AG09319 (cell line): ENCODE measurements around the gene DSTN.
A peak's percentile ranks its signal among the peaks of the same experiment; 100 is the strongest.

Experiments
- DNase-seq: peaks from one replicate; pipeline ENCODE4 v3.0.0-alpha.2; 2010; ENCODE audit warnings: low read depth; ENCODE audit errors: extremely low read depth
- TF ChIP-seq, protein P1 (sequence below): IDR thresholded peaks from 2 replicates; pipeline ENCODE4 v1.5.1; 2011; ENCODE audit warnings: low read depth, mild to moderate bottlenecking, inconsistent platforms, low read length, moderate library complexity

Gene DSTN

DNA sequence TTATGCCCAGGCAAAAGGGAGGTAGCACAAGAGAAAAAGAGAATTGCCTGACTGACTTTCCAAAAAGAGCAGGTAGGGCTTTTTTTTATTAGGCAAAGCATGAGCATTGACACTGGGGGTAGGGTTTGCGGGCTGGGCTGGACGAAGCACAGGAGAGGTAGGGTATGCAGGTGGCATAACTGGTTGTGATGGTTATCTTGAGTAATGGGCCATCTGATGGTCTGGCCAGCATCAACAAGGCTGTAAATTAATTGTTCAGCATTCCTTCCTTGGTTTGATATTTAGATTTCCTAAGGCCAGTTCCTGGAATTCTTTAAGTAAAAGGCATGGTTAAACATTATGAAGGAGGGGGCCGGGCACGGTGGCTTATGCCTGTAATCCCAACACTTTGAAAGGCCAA lies 24.7 kb upstream of the DSTN start:
- DNase-seq: no peak
- TF ChIP-seq, protein P1, sequence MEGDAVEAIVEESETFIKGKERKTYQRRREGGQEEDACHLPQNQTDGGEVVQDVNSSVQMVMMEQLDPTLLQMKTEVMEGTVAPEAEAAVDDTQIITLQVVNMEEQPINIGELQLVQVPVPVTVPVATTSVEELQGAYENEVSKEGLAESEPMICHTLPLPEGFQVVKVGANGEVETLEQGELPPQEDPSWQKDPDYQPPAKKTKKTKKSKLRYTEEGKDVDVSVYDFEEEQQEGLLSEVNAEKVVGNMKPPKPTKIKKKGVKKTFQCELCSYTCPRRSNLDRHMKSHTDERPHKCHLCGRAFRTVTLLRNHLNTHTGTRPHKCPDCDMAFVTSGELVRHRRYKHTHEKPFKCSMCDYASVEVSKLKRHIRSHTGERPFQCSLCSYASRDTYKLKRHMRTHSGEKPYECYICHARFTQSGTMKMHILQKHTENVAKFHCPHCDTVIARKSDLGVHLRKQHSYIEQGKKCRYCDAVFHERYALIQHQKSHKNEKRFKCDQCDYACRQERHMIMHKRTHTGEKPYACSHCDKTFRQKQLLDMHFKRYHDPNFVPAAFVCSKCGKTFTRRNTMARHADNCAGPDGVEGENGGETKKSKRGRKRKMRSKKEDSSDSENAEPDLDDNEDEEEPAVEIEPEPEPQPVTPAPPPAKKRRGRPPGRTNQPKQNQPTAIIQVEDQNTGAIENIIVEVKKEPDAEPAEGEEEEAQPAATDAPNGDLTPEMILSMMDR: no peak

DNA sequence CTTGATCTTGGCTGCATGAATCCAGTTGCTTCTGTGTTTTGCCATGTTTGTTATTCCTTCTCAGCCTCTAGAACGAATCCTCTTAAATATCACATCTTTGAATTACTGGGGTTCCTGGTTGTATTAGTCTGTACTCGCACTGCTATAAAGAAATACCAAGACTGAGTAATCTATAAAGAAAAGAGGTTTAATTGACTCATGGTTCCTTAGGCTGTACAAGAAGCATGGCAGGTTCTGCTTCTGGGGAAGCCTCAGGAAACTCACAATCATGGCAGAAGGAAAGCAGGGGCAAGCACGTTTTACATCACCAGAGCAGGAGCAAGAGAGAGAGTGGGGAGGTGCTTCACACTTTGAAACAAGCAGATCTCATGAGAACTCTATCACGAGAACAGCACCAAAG lies 20.7 kb upstream of the DSTN start:
- TF ChIP-seq, protein P1: no peak
- DNase-seq: no peak

DNA sequence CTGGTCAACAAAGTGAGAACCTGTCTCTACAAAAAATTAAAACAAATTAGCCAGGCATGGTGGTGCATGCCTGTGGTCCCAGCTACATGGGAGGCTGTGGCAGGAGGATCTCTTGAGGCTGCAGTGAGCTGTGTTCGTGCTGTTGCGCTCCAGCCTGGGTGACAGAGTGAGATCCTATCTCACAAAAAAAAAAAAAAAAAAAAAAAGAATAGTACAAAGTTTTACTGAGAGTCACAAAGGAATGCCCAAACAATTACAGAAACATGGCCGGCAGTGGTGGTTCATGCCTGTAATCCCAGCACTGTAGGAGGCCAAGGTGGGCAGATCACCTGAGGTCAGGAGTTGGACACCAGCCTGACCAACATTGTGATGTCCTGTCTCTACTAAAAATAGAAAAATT lies 14.8 kb upstream of the DSTN start:
- TF ChIP-seq, protein P1: no peak
- no peak for DNase-seq

DNA sequence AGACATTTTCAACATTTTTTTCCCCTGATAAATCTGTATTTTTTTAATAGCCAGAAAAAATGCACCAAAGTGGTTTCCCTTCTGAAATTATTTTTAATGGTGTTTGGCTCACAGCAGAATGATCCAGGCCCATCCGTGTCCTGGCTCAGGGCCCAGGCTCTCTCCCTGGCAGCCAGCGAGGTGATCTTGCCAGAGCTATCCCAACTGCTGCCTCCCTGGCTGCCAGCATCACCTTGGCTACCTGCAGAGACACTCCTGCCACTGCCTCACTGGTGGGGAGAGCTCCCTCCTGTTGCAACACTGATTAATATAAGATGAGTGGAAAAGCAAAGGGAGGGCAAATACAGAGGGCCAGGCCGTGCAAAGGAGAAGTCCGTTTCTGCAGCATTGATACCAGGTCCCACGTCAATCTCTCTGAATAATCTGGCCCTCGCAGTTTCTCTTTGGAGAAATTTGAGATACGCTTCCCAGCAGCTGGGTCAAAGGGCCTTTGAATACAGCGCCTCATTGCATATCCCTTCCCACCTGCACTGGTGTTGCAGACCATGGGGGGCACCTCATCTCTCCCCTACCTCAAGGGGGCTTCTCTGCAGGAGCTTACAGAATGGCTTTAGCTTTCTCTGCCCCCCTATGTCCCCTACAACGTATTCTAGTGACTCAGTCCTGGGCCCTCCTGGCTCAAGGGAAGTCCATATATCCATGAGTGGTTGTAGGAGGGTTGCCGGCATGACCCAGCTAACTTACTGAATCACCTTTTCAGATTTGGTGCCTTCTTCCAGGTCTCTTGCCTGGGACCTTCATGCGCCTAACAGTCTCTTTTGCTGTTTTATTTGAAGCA lies 12.8 kb upstream of the DSTN start:
- DNase-seq: no peak
- TF ChIP-seq, protein P1: no peak

DNA sequence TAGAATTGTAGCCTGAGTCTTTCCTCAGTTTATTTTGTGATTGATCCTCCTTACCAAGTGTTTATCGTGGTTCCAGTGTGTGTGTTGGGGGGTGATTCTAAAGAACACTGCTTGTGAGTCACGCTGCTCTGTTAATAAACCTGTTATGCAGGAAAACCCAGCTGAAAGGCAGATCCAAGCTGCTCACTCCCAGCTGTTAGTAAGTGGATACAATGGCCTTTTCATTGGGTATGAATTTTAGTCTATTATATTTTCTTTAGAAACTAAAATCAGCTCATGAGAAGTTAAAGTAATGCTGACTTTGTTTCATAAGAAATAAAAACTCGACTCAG lies 12.2 kb upstream of the DSTN start:
- TF ChIP-seq, protein P1: no peak

DNA sequence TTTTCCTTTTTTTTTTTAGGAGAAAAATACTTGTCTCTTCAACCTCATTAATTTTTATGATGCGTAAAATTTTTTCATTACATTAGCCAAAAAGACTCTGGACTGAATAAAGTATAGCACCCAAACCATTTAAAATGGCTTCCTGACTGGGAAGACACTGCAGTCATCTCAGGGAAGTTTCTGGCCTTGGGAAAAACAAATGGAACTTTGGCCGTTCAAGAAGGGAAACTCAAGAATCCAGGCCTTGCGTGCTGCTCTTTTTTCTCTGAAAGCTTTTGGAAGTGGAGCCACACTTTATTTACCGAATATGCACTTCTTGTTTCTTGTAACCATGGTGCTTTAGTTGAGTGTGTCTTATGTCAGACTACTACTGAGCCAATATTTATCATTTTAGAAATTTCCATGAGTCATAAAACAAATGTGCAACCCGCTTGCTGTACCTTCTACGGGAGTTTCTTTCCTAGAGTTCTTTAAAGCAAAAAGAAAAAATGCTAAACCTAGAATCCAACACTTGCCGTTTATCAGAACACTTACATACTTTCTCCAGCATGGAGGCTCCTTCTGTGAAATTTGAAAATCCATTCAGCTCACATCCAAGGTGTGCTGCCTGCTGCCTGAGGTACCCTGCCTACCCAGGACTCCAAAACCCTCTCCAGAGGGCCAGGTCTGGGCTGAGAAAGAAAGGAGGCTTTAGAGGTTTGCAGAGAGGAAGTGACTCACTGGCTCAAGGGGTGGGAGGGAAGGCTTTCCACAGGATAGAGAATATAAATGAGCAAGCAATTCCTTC lies 11.5 kb upstream of the DSTN start:
- peak; percentile 83 for DNase-seq
- TF ChIP-seq, protein P1: no peak

More for the DNA sequence above, 12.2 kb upstream of the DSTN start:
- no peak for DNase-seq

DNA sequence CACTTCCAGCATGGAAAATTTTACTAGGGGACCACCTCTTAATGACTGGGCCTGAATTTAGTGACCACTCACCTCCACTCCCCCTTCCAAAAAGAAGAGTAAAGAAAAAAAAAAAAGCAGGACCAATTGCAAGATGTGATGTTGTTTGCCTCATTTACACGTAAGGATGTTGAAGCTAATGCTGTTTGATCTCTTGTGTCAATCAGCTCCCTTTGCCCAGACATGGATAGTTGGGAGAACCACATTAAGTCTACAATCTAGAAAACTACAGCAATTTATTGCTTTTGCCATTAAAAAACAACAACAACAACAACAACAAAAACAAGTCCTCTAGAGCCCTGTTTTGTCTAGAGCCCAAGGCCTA lies 11.0 kb upstream of the DSTN start:
- TF ChIP-seq, protein P1: no peak

More for the DNA sequence above, 11.0 kb upstream of the DSTN start:
- no peak for DNase-seq
